ENCODE measurements around the gene NLN. TPM values are rescaled to one million over a fixed set of nuclear protein-coding genes. Genes with fewer than 3 reads are reported as not detected.
A peak's percentile ranks its signal among the peaks of the same experiment; 100 is the strongest.
"Not testable (repeated sequence)": the region's sequence is repeated elsewhere in the genome, so short reads cannot be mapped to it uniquely, and the experiment has no call there.

Gene NLN
- total RNA-seq, 1 experiment from 2014 or later: 31.4 TPM

DNA sequence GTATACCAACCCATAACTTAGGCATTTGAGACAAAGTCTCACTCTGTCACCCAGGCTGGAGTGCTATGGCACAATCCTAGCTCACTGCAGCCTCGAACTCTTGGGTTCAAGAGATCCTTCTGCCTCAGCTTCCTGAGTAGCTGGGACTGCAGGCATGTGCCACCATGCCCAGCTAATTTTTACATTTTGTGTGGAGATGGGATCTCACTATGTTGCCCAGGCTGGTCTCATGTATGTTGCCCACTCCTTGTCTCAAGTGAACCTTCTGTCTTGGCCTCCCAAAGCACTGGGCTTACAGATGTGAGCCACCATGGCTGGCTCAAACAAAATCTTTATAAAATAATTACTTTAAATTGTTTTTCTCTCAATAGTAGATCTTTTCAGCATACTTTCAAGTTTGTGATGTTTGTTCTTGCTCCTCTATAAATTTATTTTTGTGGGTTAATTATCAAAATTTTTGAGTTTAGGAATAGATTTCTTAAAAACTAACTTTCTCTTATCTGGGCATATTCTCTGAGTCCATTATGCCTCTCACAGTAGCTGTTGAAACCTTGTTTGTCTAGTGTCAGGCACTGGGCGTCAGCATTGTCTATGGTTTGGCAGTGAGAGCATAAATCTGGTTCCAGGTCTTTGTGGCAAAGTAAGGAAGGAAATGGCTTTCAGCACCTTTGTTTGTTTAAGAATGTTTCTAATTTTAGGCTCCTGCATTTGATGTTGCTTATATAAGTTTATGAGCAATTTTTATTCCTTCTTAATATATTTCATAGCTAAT, 38.7 kb downstream of the NLN start:
- DNase-seq (ENCODE audit: low read depth, low spot score): peak; percentile 50
- in situ Hi-C loops (cut with HindIII; ENCODE audit: low pct_unique_long_range_greater_than_20kb, low sequenced_read_pairs): no loop called here

DNA sequence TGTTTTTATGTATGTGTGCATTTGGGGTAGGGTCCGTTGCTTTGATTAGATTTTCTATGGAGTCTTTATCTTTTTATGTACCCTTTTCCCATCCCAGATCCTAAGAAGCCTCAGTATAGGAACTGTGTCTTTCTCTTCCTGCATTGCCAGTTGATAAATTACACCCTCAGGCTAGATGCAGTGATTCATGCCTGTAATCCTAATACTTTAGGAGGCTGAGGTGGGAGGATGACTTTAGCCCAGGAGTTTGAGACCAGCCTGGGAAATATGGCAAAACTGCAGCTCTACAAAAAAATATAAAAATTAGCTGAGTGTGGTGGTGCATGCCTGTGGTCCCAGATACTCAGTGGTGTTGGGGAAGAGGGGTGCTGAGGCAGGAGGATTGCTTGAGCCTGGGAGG, 40.2 kb downstream of the NLN start:
- in situ Hi-C loops (cut with HindIII; ENCODE audit: low pct_unique_long_range_greater_than_20kb, low sequenced_read_pairs): no loop called here
- DNase-seq (ENCODE audit: low read depth, low spot score): no peak

DNA sequence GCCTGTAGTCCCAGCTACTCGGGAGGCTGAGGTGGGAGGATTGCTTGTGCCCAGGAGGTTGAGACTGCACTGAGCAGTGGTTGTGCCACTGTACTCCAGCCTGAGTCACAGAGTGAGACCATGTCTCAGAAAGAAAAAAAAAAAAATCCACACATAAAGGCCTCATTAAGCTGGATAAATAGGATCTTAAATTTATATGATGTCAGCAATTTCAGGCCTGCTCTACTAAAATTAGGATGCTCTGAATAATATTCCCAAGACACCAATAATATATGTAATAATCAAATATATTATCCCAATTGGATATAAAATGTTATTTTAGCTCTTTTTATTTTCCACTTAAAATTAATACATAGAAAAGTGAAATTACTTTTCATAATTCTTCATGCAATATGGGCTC, 43.6 kb downstream of the NLN start:
- in situ Hi-C loops (cut with HindIII; ENCODE audit: low pct_unique_long_range_greater_than_20kb, low sequenced_read_pairs): no loop called here

DNA sequence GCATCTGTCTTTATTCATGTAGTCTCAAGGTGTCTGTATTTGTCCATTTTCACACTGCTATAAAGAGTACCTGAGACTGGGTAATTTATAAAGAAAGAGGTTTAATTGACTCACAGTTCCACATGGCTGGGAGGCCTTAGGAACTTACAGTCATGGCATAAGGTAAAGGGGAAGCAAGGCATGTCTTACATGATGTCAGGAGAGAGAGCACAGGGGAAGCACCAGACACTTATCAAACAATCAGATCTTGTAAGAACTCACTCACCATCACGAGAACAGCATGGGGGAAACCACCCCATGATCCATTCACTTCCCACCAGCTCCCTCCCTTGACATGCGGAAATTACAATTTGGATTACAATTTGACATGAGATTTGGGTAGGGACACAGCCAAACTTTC, 44.2 kb downstream of the NLN start:
- DNase-seq (ENCODE audit: low read depth, low spot score): no peak
- in situ Hi-C loops (cut with HindIII; ENCODE audit: low pct_unique_long_range_greater_than_20kb, low sequenced_read_pairs): no loop called here

More for the DNA sequence above, 43.6 kb downstream of the NLN start:
- no peak for DNase-seq (ENCODE audit: low read depth, low spot score)

DNA sequence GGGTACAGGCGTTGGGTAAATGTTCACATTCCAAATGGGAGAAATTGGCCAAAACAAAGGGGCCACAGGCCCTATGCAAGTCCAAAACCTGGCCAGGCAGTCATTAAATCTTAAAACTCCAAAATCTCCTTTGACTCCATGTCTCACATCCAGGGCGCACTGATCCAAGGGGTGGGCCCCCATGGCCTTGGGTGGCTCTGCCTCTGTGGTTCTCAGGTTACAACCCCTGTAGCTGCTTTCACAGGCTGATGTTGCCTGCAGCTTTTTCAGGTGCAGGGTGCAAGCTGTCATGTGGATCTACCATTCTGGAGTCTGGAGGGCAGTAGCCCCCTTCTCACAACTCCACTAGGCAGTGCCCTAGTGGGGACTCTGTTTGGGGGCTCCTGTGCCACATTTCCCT, 44.8 kb downstream of the NLN start:
- DNase-seq (ENCODE audit: low read depth, low spot score): no peak
- in situ Hi-C loops (cut with HindIII; ENCODE audit: low pct_unique_long_range_greater_than_20kb, low sequenced_read_pairs): no loop called here

DNA sequence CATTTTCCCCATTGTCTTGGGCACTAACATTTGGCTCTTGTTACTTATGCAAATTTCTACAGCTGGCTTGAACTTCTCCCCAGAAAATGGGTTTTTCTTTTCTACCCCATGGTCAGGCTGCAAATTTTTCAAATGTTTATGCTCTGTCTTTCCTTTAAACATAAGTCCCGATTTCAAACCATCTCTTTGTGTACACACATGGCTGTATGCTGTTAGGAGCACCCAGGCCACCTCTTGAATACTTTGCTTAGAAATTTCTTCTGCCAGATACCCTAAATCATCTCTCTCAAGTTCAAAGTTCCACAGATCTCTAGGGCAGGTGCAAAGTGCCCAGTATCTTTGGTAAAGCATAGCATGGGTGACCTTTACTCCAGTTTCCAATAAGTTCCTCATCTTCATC, 45.6 kb downstream of the NLN start:
- in situ Hi-C loops (cut with HindIII; ENCODE audit: low pct_unique_long_range_greater_than_20kb, low sequenced_read_pairs): no loop called here
- no peak for DNase-seq (ENCODE audit: low read depth, low spot score)

DNA sequence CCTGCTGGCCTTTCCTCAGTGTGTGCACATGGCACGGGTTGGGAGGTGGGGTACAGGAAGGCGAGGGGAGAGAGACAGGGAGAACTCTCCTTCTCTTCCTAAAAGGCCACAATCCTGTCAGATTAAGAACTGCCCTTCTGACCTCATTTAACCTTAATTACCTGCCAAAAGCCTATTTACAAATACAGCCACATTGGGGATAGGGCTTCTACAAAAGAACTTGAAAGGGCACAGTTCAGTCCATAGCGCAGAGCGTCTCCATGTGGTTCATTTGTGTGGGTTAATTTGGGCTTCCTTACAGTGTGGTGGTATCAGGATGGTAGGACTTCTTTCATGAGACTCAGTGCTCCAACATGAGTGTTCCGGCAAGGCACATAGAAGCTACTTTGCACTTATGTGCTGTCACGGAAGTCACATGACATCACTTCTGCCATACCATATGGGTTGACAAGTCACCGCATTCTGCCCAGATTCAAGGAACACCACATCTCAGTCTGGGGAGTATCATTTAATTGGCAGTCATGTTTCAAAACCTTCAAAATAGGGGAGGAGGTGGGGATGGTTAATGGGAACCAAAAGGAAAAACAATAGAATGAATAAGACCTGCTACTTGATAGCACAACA, 46.8 kb downstream of the NLN start:
- in situ Hi-C loops (cut with HindIII; ENCODE audit: low pct_unique_long_range_greater_than_20kb, low sequenced_read_pairs): no loop called here
- no peak for DNase-seq (ENCODE audit: low read depth, low spot score)

DNA sequence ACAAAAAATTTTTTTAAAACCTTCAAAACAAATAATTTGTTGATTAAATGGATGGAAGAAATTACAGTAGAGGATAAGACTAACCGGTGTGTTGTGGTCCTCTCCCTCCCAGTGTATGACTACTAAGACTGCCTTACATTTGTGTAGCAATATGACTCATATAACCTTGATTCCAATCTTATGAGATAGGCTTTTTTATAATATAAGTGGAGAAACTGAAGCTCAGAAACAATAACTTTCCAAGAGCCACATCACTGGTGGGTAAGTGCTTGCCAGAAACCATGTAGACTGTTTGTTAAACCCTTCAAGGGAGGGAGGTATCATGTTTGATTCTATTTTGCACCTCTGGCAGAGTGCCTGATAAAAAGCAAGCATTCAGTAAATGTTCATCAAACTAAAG, 47.5 kb downstream of the NLN start:
- in situ Hi-C loops (cut with HindIII; ENCODE audit: low pct_unique_long_range_greater_than_20kb, low sequenced_read_pairs): no loop called here
- no peak for DNase-seq (ENCODE audit: low read depth, low spot score)

DNA sequence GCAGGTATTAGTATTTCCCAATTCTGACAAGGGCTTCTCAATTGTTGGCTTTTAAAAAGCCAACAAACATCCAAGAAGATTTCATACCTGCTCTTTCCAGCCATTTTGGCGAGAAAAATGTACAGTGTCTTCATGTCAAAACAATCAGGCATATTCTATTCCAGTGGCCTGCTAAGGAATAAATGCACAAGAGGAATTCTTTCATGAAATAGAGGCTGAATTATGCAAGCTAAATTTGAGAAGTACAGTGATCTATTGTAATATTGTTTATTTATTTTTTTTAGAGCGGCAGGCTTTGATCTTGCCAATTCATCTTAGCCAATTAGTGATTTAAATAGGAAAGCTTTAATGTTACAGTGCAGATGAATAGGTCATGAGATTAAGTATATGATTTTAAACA, 49.3 kb downstream of the NLN start:
- in situ Hi-C loops (cut with HindIII; ENCODE audit: low pct_unique_long_range_greater_than_20kb, low sequenced_read_pairs): no loop called here
- peak; percentile 76 for DNase-seq (ENCODE audit: low read depth, low spot score)

DNA sequence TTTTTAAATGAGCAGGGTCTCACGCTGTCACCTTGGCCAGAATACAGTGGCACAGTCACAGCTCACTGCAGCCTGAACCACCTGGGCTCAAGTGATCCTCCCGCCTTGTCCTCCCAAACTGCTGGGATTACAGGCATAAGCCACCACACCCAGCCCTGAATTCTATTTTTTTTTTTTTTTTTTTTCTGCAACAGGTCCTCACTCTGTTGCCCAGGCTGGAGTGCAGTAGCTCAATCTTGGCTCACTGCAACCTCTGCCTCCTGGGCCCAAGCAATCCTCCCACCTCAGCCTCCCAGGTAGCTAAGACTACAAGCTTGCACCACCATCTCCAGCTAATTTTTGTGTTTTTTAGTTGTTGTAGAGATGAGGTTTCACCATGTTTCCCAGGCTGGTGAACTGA, 51.0 kb downstream of the NLN start:
- in situ Hi-C loops (cut with HindIII; ENCODE audit: low pct_unique_long_range_greater_than_20kb, low sequenced_read_pairs); DNase-seq (ENCODE audit: low read depth, low spot score): not testable (repeated sequence)

DNA sequence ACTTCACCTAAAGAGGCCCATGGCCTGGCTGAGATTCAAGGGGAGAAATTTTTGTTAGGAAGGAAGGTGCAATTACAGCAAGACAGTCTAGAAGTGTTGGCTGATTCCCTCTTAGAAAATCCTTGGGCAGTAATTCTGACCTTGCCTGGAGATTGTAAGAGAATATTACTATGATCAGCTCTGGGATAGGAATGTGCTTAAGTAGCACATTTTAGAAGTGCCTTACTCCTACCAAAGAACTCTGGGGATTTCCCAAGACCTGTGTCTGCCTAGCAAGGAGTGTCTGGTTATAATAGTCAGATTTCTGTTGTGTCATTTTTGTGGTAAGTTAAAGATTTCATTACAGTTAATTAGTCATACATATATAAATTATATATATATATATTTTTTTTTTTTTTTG, 52.3 kb downstream of the NLN start:
- in situ Hi-C loops (cut with HindIII; ENCODE audit: low pct_unique_long_range_greater_than_20kb, low sequenced_read_pairs): no loop called here
- no peak for DNase-seq (ENCODE audit: low read depth, low spot score)

DNA sequence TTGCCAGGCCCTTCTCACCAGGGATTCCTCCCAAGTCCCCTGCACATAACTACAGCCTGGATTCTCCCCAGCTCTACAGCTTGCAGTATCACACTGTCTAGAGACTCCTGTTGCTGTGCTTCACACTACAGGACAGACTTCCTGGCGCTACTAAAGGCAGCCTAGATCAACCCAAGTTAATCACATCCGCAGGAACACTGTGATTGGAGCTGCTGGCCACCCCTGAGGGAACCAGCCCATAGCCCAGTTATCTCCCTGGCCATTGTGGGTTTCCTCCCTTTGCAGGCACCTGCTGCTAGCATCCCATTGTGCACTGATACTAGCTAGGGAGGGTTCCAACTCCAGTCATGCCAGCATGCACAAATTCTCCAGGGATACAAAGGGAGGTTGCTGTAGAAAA, 53.5 kb downstream of the NLN start:
- in situ Hi-C loops (cut with HindIII; ENCODE audit: low pct_unique_long_range_greater_than_20kb, low sequenced_read_pairs): no loop called here
- no peak for DNase-seq (ENCODE audit: low read depth, low spot score)

DNA sequence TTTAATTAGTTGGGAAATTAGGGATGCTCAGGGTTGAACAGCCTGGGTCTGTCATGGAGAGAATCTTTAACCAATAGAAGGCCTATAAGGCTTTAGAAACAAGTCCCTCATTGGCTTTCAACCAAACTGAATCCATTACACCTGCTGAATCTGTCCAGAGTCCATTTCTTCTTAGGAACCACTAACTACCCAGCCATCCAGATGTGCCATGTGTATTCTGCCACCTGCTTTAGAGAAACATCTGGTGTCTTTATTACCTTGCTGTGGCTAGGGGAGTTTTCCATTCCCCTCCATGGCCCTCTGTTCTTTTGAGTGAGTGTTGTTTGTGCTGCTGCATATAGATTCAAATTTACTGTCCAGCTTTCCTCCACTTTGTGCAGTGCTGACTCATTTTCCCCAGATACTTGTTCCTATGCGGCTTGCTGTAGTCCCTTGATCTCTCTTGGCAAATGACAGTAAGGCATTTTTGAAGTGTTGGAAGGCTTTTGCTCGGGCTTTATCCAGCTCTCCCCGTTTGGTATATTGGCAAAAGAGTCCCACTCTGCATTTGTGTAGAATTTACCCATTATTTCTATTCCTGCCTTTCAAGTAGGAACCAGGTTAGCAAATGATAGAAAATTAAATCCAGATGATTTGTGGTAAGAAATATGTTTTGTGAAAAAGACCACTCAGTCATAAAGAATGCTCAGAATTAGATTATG, 54.6 kb downstream of the NLN start:
- in situ Hi-C loops (cut with HindIII; ENCODE audit: low pct_unique_long_range_greater_than_20kb, low sequenced_read_pairs): no loop called here
- no peak for DNase-seq (ENCODE audit: low read depth, low spot score)

DNA sequence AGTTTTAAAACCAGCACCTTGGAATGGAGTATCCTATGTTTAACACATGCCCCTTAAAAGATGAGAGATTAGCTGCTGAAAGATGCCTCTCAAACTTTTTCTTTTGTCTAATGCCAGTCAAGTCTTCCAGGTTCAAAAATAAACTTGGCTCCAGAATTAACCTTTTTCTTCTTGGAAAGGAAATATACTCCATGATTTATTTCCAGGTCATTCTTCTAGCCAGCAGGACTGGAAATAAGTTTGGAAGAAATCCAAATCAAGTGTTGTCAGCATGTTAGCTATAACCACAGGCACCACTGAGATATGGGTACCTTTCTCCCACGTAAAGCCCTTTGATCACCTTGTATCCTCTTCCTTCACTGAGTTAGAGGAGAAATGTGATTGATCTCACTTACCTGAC, 56.1 kb downstream of the NLN start:
- DNase-seq (ENCODE audit: low read depth, low spot score): no peak
- in situ Hi-C loops (cut with HindIII; ENCODE audit: low pct_unique_long_range_greater_than_20kb, low sequenced_read_pairs): no loop called here

DNA sequence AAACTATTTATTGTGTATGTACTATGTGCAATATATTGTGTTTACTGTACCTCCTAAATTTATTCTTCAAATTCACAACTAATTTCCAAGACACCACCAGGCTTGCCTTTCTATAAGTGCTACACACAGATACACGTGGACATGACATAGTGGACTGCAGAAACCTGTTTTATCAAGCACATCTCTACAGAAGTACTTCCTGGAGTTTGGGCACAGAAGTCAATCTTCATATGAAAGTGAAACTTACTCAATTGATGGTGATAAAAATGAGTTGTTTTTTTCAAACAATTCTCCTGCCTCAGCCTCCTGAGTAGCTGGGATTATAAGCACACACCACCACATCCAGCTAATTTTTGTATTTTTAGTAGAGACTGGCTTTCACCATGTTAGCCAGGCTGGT, 57.6 kb downstream of the NLN start:
- no peak for DNase-seq (ENCODE audit: low read depth, low spot score)
- in situ Hi-C loops (cut with HindIII; ENCODE audit: low pct_unique_long_range_greater_than_20kb, low sequenced_read_pairs): no loop called here

DNA sequence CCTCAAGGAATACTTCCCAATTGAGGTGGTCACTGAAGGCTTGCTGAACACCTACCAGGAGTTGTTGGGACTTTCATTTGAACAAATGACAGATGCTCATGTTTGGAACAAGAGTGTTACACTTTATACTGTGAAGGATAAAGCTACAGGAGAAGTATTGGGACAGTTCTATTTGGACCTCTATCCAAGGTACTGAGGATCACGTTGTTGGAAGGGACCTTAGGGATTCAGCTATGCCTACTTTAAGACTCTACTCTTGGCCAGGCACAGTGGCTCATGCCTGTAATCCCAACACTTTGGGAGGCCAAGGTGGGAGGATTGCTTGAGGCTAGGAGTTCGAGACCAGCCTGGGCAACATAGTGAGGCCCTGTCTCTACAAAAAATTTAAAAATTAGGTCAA, 66.3 kb downstream of the NLN start:
- in situ Hi-C loops (cut with HindIII; ENCODE audit: low pct_unique_long_range_greater_than_20kb, low sequenced_read_pairs); DNase-seq (ENCODE audit: low read depth, low spot score): not testable (repeated sequence)

DNA sequence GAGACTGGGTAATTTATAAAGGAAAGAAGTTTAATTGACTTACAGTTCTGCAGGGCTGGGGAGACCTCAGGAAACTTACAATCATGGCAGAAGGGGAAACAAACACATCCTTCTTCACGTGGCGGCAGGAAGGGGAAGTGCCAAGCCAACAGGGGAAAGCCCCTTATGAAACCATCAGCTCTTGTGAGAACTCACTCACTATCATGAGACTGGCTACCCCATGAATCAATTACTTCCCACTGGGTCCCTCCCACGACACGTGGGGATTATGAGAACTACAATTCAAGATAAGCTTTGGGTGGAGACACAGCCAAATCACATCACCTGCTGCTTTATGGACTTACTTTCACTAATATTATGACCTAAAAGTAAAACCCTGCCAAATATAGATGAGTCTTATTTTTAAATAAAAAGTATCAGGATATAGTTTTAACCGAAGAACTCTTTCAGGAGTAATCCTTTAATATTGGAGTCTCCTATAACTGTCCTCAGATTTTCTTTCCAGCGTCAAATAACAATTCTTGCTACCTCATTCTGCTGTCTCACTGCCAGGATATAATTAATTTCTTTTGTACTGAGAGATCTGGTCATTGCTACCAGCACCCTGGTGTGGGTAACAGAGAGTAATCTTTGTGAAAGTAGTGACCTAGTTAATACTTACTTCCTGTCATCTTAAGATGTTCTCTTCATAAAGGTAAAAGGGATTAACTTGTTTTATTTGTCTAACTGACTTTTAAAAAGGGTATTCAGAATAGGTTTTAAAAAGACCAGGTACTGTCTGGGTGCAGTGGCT, 68.6 kb downstream of the NLN start:
- peak; percentile 51 for DNase-seq (ENCODE audit: low read depth, low spot score)
- in situ Hi-C loops (cut with HindIII; ENCODE audit: low pct_unique_long_range_greater_than_20kb, low sequenced_read_pairs): no loop called here
